Endothelial cell of umbilical vein (primary cell): ENCODE data around the gene CMSS1.

ENCODE experiments used
- CTCF ChIP-seq, 2 donors: IDR thresholded peaks; 1 replicate in 1 of 2; 2 replicates in 1 of 2; pipeline ENCODE4 v1.5.1; 2011; ENCODE audit warnings: low read length in 2 of 2, mild to moderate bottlenecking in 2 of 2, moderate library complexity in 2 of 2, control low read depth in 1 of 2, inconsistent platforms in 1 of 2, low read depth in 1 of 2; ENCODE audit not compliant: insufficient read depth in 1 of 2; ENCODE audit errors: extremely low read depth in 1 of 2
- EZH2 ChIP-seq: IDR thresholded peaks from 2 replicates; pipeline ENCODE4 v1.6.1; 2012; ENCODE audit warnings: borderline replicate concordance, low read depth, mild to moderate bottlenecking, moderate library complexity, low read length, inconsistent platforms; ENCODE audit not compliant: severe bottlenecking
- FOS ChIP-seq: IDR thresholded peaks from 2 replicates; pipeline ENCODE4 v1.6.1; 2011; ENCODE audit warnings: mild to moderate bottlenecking, low read length, moderate library complexity, borderline replicate concordance; ENCODE audit not compliant: insufficient read depth
- GATA2 ChIP-seq: IDR thresholded peaks from 2 replicates; pipeline ENCODE4 v1.7.0; 2011; ENCODE audit warnings: low read depth, mild to moderate bottlenecking, moderate library complexity, mixed read lengths, low read length; ENCODE audit not compliant: insufficient read length, insufficient read depth
- MAX ChIP-seq: IDR thresholded peaks from 2 replicates; pipeline ENCODE4 v1.6.1; 2011; ENCODE audit not compliant: insufficient read depth, insufficient read length
- POLR2A ChIP-seq: IDR thresholded peaks from 2 replicates; pipeline ENCODE4 v1.6.1; 2012; ENCODE audit warnings: low read depth, mild to moderate bottlenecking, control low read depth, low read length
- POLR2AphosphoS5 ChIP-seq: IDR thresholded peaks from 2 replicates; pipeline ENCODE4 v1.6.1; 2012; ENCODE audit warnings: low read depth, mild to moderate bottlenecking, control low read depth, low read length, moderate library complexity; ENCODE audit not compliant: insufficient read depth

DNA sequence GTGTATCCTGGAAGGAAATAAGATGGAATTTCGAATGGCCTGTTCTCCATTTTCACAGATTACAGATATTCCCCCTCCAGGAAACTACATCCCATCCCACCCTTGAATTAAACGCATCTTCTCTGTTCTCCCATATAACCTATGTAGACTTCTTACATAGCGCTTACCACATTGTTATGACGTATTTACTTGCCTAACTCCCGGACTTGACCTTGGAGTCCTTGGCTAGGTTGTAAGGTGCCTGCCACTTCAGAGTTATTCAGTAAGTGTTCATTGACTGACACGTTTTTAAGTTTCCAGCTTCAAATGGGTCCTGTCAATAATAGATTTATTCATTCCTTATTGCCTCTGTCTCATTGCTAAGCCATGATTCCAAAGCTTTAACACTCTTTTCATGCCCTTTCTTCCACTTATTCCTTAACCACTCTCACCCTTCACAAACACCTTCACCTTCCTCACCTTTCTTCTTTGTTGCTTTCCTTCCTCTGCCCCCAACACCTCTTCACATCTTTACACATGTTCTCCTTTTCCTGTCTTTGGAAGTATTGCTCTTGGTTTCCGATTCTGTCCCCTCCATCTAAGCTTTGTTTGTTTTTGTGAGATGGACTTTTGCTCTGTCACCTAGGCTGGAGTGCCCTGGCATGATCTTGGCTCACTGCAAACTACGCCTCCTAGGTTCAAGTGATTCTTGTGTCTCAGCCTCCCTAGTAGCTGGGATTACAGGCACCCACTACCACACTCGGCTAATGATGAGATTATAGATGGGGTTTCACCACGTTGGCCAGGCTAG, 138.3 kb downstream of the CMSS1 start:
- TF ChIP-seq MAX (no peak), CTCF (IDR thresholded peaks at IDR 0.05; ENCODE audit: extremely low read depth in 1 of 2, insufficient read depth in 1 of 2, low read depth in 1 of 2, low read length in 2 of 2) (no peak), EZH2 (no peak), POLR2AphosphoS5 (no peak), POLR2A (no peak), FOS (no peak), GATA2 (no peak)
